ENCODE measurements around the gene LRRC23. TPM values are rescaled to one million over a fixed set of nuclear protein-coding genes. Genes with fewer than 3 reads are reported as not detected.
A peak's percentile ranks its signal among the peaks of the same experiment; 100 is the strongest.

LRRC23 gene
- total RNA-seq, 1 donor = 4.3 TPM

DNA sequence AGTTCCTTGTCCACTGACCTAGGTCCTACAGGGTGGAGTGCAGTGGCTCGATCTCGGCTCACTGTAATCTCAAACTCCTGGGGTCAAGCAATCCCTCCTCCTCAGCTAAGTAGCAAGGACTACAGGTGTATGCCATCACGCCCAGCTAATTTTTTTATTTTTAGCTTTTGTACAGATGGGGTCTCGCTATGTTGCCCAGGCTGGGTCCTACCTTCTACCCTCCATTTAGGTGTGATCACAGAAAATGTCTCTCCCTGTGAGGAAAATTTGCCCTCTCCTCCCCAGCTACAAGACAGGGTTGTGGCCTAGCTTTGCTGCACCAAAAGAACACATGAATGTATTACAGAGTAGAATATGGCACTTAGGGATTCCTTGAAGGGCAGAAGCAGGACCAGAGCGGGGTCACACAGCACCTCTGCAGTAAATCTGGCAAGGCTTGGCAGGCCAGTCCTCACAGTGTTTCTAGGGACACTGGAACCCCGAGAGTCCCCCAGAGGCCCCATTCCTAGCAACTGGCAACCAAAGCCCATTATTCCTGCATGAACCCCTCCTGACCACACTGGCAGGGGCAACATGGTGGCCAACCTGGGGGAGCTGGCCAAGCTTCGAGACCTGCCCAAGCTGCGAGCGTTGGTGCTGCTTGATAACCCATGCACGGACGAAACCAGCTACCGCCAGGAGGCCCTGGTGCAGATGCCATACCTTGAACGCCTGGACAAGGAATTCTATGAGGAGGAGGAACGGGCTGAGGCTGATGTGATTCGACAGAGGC is 7.7 kb downstream of the LRRC23 start:
- no peaks in the 10 kb centered on the region for H3K9me3 ChIP-seq (ENCODE audit: low read depth, low read length)
- no peak overlapping the region for H3K4me3 ChIP-seq (ENCODE audit: low read length)
- H3K27me3 ChIP-seq (ENCODE audit: insufficient read depth, low read length) = peaks cover 11% of the 10 kb centered on the region
- H3K4me1 ChIP-seq (ENCODE audit: insufficient read depth, low read length) = peaks cover 17% of the 10 kb centered on the region

DNA sequence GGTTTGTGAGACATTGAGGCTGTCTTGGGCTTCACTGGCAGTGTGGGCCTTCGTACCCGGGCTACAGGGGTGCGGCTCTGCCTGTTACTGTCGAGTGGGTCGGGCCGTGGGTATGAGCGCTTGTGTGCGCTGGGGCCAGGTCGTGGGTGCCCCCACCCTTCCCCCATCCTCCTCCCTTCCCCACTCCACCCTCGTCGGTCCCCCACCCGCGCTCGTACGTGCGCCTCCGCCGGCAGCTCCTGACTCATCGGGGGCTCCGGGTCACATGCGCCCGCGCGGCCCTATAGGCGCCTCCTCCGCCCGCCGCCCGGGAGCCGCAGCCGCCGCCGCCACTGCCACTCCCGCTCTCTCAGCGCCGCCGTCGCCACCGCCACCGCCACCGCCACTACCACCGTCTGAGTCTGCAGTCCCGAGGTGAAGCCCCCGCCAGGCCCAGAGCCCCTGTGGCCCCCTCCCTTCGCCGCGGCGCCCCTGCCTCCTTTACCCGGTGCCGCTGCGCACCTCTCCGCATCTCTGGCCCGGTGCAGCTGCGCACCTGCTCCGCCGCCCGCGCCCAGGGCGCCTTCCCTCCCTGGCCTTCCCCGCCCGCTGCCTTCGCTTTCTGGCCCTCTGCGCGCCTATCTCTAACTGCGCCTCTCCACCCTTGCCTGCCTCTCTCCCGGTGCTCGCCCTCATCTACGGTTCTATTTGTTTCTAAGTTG is 9.8 kb downstream of the LRRC23 start, which contains the start of gene ENO2:
Gene ENO2 (plus strand): TSS at position 335 of the 701 bp plus-strand sequence. CDS start 1,253 bp downstream, outside the sequence.
- H3K27me3 ChIP-seq (ENCODE audit: insufficient read depth, low read length) = peaks cover 11% of the 10 kb centered on the region
- H3K4me3 ChIP-seq (ENCODE audit: low read length) = peak within 1 kb of the TSS; percentile 43
- H3K4me1 ChIP-seq (ENCODE audit: insufficient read depth, low read length) = peaks cover 17% of the 10 kb centered on the region
- no peaks in the 10 kb centered on the region for H3K9me3 ChIP-seq (ENCODE audit: low read depth, low read length)

DNA sequence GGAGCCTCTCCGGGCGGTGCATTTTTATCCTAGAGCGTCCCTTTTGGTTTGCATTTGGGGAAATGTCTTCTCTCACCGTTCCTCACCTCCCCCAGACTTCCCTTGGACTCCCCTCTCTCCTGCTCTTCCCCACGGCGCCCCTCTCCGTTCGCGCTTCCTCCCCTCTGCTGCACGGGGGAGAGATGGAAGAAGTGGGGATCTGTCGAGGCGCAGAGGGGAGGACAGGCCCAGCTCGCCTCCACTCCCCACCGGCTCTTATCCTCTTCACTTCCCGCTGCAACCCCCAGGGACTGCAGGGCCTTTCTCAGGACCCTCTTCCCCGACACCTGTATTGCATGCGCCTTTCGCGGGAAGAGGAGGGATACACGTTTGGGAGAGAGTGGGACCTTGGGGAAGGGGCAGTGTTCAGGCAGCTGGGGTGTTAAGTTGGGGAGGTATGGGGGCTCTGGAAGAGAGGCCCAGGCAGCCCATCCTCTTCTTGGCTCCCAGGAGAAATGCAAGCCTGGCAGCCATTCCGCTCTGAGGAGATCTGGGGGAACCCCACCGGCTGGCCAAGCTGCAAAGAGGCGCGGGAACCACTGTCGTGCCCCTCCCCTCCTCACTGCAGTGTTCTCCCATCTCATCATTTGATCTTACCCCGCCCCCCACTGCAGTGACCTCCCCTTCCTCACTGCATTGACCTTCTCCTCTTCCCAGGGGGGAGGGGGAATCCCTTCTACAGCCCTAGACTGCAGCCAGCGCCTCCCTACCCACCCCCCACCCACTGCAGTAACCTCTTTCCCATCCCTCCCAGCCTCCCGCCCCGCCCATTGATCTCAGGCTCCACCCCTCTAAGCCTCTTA is 10.5 kb downstream of the LRRC23 start:
- Histone ChIP-seq H3K9me3 (ENCODE audit: low read depth, low read length) (no peaks in the 10 kb centered on the region), H3K4me1 (ENCODE audit: insufficient read depth, low read length) (peaks cover 17% of the 10 kb centered on the region), H3K27me3 (ENCODE audit: insufficient read depth, low read length) (peaks cover 11% of the 10 kb centered on the region), H3K4me3 (ENCODE audit: low read length) (peak overlapping the region; percentile 43)

DNA sequence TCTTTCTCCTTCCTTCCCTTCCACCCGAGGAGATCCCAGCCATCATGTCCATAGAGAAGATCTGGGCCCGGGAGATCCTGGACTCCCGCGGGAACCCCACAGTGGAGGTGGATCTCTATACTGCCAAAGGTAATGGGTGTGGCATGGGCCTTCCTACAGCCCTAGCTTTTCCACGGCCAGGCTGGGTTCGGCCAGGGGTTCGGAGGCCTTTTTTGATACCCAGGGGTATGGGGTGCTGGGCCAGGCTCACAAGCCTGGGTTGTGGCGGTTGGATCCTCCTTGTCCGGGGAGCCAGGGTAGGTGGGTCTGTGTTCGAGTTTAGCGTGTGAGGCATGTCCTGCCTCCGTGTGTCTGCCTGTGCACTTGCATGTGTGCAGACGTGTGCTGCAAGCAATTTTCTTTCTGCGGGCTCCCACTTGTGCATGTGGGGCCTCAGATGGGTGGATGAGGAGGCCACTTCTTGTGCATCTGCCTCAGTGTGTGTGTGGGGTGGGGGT is 11.2 kb downstream of the LRRC23 start:
- Histone ChIP-seq H3K4me1 (ENCODE audit: insufficient read depth, low read length) (peaks cover 17% of the 10 kb centered on the region), H3K27me3 (ENCODE audit: insufficient read depth, low read length) (peaks cover 11% of the 10 kb centered on the region), H3K4me3 (ENCODE audit: low read length) (no peak overlapping the region), H3K9me3 (ENCODE audit: low read depth, low read length) (no peaks in the 10 kb centered on the region)

DNA sequence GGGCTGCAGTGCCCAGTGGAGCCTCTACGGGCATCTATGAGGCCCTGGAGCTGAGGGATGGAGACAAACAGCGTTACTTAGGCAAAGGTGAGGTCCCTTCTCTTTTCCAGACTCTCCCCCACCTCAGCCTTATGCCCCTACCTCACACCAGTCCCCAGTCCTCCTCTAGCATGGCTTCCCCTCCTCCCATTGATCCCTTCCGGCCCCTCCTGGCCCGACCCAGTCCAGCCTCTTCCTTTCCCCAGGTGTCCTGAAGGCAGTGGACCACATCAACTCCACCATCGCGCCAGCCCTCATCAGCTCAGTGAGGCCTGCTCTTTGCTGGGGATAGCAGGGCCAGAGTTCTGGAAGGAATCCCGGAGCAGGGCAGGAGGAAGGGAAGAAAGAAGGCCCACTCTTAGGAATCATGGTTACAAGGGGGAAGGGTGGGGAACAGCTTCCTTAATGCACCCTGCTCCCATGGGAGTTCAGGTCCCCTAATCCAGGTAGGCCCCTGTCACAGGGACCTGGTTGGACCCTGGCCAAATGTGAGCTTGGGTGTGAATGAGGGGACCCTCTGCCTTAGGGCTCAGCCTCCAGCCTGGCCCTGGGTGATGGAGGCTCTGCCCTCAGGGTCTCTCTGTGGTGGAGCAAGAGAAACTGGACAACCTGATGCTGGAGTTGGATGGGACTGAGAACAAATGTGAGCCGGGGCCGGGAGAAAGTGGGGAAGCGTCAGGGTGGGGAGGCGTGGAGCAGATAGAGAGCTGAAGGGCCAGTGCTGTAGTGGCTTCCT is 12.0 kb downstream of the LRRC23 start:
- peaks cover 17% of the 10 kb centered on the region for H3K4me1 ChIP-seq (ENCODE audit: insufficient read depth, low read length)
- no peak overlapping the region for H3K4me3 ChIP-seq (ENCODE audit: low read length)
- no peaks in the 10 kb centered on the region for H3K9me3 ChIP-seq (ENCODE audit: low read depth, low read length)
- peaks cover 11% of the 10 kb centered on the region for H3K27me3 ChIP-seq (ENCODE audit: insufficient read depth, low read length)

DNA sequence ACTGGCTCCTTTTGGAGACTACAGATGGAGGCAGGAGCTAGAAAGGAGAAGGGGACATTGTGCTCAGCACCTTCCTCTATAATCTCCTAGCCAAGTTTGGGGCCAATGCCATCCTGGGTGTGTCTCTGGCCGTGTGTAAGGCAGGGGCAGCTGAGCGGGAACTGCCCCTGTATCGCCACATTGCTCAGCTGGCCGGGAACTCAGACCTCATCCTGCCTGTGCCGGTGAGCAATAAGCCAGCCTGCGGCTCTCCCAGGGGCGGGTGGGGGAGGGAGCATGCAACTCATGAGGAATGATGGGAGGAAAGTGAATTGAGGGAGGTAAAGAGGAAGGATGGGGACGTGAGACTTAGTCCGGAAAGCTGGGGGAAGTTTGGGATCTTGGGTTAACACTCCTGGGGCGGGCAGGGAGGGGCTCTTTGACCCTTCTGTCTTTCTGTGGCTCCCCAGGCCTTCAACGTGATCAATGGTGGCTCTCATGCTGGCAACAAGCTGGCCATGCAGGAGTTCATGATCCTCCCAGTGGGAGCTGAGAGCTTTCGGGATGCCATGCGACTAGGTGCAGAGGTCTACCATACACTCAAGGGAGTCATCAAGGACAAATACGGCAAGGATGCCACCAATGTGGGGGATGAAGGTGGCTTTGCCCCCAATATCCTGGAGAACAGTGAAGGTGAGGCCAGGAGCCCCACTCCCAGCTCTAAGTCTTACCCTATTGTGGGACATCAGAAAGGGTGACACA is 13.0 kb downstream of the LRRC23 start:
- Histone ChIP-seq H3K4me1 (ENCODE audit: insufficient read depth, low read length) (peaks cover 25% of the 10 kb centered on the region), H3K4me3 (ENCODE audit: low read length) (no peak overlapping the region), H3K27me3 (ENCODE audit: insufficient read depth, low read length) (peaks cover 11% of the 10 kb centered on the region), H3K9me3 (ENCODE audit: low read depth, low read length) (no peaks in the 10 kb centered on the region)

DNA sequence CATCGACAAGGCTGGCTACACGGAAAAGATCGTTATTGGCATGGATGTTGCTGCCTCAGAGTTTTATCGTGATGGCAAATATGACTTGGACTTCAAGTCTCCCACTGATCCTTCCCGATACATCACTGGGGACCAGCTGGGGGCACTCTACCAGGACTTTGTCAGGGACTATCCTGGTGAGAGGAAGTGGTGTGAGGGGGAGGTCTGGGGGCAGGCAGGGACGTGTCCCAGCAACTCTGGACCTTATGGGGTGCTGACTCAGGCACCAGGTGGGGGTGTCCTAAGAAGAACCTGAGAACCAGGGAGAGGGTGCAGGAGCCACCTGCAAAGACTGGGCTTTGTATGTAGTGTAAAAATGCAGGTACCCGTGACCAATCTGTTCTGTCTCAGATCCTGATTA is 15.0 kb downstream of the LRRC23 start:
- Histone ChIP-seq H3K4me1 (ENCODE audit: insufficient read depth, low read length) (peaks cover 35% of the 10 kb centered on the region), H3K27me3 (ENCODE audit: insufficient read depth, low read length) (peaks cover 3% of the 10 kb centered on the region), H3K9me3 (ENCODE audit: low read depth, low read length) (no peaks in the 10 kb centered on the region), H3K4me3 (ENCODE audit: low read length) (no peak overlapping the region)

DNA sequence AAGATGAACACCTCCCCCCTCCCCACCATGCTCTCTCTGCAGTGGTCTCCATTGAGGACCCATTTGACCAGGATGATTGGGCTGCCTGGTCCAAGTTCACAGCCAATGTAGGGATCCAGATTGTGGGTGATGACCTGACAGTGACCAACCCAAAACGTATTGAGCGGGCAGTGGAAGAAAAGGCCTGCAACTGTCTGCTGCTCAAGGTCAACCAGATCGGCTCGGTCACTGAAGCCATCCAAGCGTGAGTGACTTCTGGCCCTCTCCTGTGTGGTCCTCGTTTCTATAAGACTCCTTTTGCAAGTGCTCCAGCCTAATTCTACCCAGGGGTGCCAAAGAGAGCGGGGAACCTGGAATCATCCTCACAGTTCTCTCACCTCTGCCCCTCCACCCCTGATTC is 16.9 kb downstream of the LRRC23 start:
- no peaks in the 10 kb centered on the region for H3K27me3 ChIP-seq (ENCODE audit: insufficient read depth, low read length)

DNA sequence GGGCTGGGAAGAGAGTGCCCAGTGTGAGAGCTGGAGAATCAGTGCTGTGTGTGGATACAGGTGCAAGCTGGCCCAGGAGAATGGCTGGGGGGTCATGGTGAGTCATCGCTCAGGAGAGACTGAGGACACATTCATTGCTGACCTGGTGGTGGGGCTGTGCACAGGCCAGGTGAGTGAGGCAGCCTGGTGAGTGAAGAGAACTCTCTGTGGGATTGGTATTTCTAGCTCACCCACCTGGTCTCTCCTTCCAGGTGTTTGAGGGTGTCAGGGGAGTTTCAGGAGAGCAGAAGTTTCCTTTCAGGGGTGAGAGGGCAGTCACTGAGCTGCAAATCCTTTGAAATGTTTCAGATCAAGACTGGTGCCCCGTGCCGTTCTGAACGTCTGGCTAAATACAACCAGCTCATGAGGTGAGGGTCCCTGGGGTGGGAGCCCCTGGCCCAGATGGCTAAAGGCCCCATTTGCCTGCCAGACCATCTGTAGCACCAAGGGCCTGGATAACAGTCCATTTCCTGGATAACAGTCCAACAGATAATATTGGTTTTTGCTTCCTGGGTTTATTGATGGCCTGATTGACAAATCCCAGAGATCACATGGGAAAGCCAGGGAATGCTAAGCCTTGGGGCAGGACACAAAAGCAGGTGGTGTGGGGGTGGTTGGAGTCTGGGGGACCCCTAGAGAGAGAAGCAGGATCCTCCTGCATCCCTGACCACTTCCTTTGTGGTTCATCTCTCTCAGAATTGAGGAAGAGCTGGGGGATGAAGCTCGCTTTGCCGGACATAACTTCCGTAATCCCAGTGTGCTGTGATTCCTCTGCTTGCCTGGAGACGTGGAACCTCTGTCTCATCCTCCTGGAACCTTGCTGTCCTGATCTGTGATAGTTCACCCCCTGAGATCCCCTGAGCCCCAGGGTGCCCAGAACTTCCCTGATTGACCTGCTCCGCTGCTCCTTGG is 17.6 kb downstream of the LRRC23 start:
- Histone ChIP-seq H3K27me3 (ENCODE audit: insufficient read depth, low read length) (no peaks in the 10 kb centered on the region), H3K4me3 (ENCODE audit: low read length) (no peak overlapping the region), H3K9me3 (ENCODE audit: low read depth, low read length) (no peaks in the 10 kb centered on the region), H3K4me1 (ENCODE audit: insufficient read depth, low read length) (peaks cover 36% of the 10 kb centered on the region)

More for the DNA sequence above, 16.9 kb downstream of the LRRC23 start:
- no peaks in the 10 kb centered on the region for H3K9me3 ChIP-seq (ENCODE audit: low read depth, low read length)
- H3K4me1 ChIP-seq (ENCODE audit: insufficient read depth, low read length) = peaks cover 30% of the 10 kb centered on the region
- H3K4me3 ChIP-seq (ENCODE audit: low read length) = no peak overlapping the region

DNA sequence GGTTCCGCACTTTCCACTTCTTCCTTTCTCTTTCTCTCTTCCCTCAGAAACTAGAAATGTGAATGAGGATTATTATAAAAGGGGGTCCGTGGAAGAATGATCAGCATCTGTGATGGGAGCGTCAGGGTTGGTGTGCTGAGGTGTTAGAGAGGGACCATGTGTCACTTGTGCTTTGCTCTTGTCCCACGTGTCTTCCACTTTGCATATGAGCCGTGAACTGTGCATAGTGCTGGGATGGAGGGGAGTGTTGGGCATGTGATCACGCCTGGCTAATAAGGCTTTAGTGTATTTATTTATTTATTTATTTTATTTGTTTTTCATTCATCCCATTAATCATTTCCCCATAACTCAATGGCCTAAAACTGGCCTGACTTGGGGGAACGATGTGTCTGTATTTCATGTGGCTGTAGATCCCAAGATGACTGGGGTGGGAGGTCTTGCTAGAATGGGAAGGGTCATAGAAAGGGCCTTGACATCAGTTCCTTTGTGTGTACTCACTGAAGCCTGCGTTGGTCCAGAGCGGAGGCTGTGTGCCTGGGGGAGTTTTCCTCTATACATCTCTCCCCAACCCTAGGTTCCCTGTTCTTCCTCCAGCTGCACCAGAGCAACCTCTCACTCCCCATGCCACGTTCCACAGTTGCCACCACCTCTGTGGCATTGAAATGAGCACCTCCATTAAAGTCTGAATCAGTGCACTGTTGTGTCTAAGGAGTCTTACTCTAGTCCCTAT is 18.5 kb downstream of the LRRC23 start:
- H3K4me3 ChIP-seq (ENCODE audit: low read length) = no peak overlapping the region
- no peaks in the 10 kb centered on the region for H3K9me3 ChIP-seq (ENCODE audit: low read depth, low read length)
- H3K4me1 ChIP-seq (ENCODE audit: insufficient read depth, low read length) = peaks cover 38% of the 10 kb centered on the region
- H3K27me3 ChIP-seq (ENCODE audit: insufficient read depth, low read length) = no peaks in the 10 kb centered on the region

DNA sequence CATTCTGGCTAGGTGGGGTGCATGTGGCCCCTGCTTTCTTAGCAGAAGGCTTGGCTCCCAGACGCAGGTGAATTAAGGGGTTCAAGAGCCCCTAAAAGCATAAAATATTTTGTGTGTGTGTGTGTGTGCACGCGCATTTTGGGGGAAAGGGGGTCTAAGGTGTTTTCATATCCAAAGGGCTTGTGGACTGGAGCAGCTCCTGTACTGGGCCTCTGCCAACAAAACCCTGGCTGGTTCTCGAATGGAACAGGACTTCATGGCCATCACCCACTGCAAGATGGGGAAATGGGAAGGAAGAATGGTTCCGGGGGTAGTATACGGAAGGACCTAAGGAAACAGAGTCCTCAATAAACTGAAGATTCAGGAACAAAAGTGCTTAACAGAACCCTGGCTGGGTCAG is 19.2 kb downstream of the LRRC23 start:
- Histone ChIP-seq H3K4me3 (ENCODE audit: low read length) (no peak overlapping the region), H3K9me3 (ENCODE audit: low read depth, low read length) (no peaks in the 10 kb centered on the region), H3K27me3 (ENCODE audit: insufficient read depth, low read length) (peaks cover under 1% of the 10 kb centered on the region), H3K4me1 (ENCODE audit: insufficient read depth, low read length) (peaks cover 43% of the 10 kb centered on the region)

DNA sequence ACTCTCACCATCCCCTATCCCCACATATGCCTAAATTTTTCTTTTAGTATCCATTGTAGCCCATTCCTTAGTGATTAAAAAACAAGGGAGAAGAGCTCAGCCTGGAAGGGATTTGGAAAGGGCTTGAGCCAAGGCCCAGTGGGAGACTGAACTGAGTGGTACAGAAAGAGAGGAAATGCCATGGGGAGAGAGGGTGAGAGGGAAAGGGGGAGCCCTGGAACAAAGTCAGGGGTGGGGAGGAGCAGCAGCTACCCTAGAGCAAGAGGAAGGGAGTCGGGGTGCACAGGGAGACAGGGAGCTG is 20.6 kb downstream of the LRRC23 start:
- H3K27me3 ChIP-seq (ENCODE audit: insufficient read depth, low read length) = peaks cover 4% of the 10 kb centered on the region
- H3K4me3 ChIP-seq (ENCODE audit: low read length) = no peak overlapping the region
- no peaks in the 10 kb centered on the region for H3K9me3 ChIP-seq (ENCODE audit: low read depth, low read length)
- peaks cover 56% of the 10 kb centered on the region for H3K4me1 ChIP-seq (ENCODE audit: insufficient read depth, low read length)

All from mononuclear cell (primary cell).